Karpas-422 (cell line): ENCODE results near the gene NPFFR2. TPM values are rescaled to one million over a fixed set of nuclear protein-coding genes. Genes with fewer than 3 reads are reported as not detected.

Source experiments
- DNase-seq: peaks from one replicate; pipeline ENCODE4 v3.0.0-alpha.2; 2015
- H2AFZ ChIP-seq: fragments of 200-600 bp; sonication (generic); 2 replicates; pipeline ENCODE4 v1.6.1; 2014; ENCODE audit warnings: antibody characterized with exemption, low read length, mixed read lengths
- H3K27ac ChIP-seq: fragments of 200-600 bp; sonication (generic); 2 replicates; pipeline ENCODE4 v1.5.1; 2014; ENCODE audit warnings: mild to moderate bottlenecking, low read length, moderate library complexity
- H3K27me3 ChIP-seq: fragments of 200-600 bp; sonication (generic); 2 replicates; pipeline ENCODE4 v1.6.1; 2014; ENCODE audit warnings: low read length, mixed read lengths
- H3K36me3 ChIP-seq: fragments of 200-600 bp; sonication (generic); 2 replicates; pipeline ENCODE4 v1.6.1; 2014; ENCODE audit warnings: low read length, mixed read lengths; ENCODE audit not compliant: insufficient read depth
- H3K4me1 ChIP-seq: fragments of 200-600 bp; sonication (generic); 2 replicates; pipeline ENCODE4 v1.6.1; 2014; ENCODE audit warnings: mild to moderate bottlenecking, low read length, mixed read lengths
- H3K4me2 ChIP-seq: fragments of 200-600 bp; sonication (generic); 2 replicates; pipeline ENCODE4 v1.6.1; 2014; ENCODE audit warnings: low read length, low read depth, mild to moderate bottlenecking; ENCODE audit not compliant: poor library complexity, severe bottlenecking
- H3K4me3 ChIP-seq: fragments of 200-600 bp; sonication (generic); 2 replicates; pipeline ENCODE4 v1.5.1; 2014; ENCODE audit warnings: mild to moderate bottlenecking, antibody characterized with exemption, low read length, mixed read lengths
- H3K79me2 ChIP-seq: fragments of 200-600 bp; sonication (generic); 2 replicates; pipeline ENCODE4 v1.6.1; 2014; ENCODE audit warnings: mild to moderate bottlenecking, low read length, mixed read lengths
- H3K9ac ChIP-seq: fragments of 200-600 bp; sonication (generic); 2 replicates; pipeline ENCODE4 v1.6.0; 2014; ENCODE audit warnings: low read length
- H3K9me2 ChIP-seq: fragments of 200-600 bp; sonication (generic), shearing (Covaris generic); replicated peaks from 2 replicates; pipeline ENCODE4 v1.6.0; 2014; ENCODE audit warnings: mild to moderate bottlenecking, low read length, moderate library complexity; ENCODE audit not compliant: insufficient read depth
- H3K9me3 ChIP-seq: fragments of 300-700, 200-600 bp; sonication (generic); 2 replicates; pipeline ENCODE4 v1.6.1; 2014; ENCODE audit warnings: low read length, mixed read lengths
- H4K20me1 ChIP-seq: fragments of 200-600 bp; sonication (generic); 2 replicates; pipeline ENCODE4 v1.6.1; 2014; ENCODE audit warnings: mild to moderate bottlenecking, antibody characterized with exemption, low read length, low read depth; ENCODE audit not compliant: insufficient read depth
- total RNA-seq: library from RNA; depleted of rRNA; stranded (reverse); fragments of >200 nt; shearing (Covaris generic); gene quantifications from 2 replicates; pipeline ENCODE4 v1.2.3, GENCODE V29; 2014; ENCODE audit warnings: low replicate concordance; rRNA removed

NPFFR2 gene
- total RNA-seq, 1 experiment from 2014 or later: not detected

DNA sequence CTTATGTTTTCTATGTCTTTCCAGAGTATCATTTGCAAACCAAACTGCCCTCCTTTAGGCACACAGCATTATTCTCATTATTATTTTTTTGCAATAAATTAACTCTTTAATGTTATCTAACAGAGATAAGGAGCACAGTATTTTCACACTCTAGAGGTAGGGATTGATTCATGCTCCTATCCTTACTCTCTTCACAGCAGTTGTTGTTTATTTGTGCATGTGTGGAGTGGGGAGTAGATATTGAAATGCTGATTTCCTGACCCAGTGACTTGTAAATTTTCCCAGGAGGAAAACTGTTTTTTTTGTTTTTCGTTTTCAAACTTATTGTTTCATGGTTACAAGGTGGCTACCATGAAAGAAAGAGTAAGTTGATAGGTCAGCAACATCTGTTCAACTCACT lies 140.0 kb downstream of the NPFFR2 start:
- Histone ChIP-seq H3K4me3 (no peak overlapping the region), H3K36me3 (no peaks in the 10 kb centered on the region), H3K9ac (no peak overlapping the region), H3K27me3 (no peaks in the 10 kb centered on the region), H4K20me1 (no peaks in the 10 kb centered on the region), H3K9me2 (no peaks in the 10 kb centered on the region), H3K4me2 (no peak overlapping the region), H2AFZ (no peak overlapping the region), H3K9me3 (no peaks in the 10 kb centered on the region), H3K79me2 (no peaks in the 10 kb centered on the region), H3K27ac (no peak overlapping the region), H3K4me1 (no peaks in the 10 kb centered on the region)
- no peak for DNase-seq

DNA sequence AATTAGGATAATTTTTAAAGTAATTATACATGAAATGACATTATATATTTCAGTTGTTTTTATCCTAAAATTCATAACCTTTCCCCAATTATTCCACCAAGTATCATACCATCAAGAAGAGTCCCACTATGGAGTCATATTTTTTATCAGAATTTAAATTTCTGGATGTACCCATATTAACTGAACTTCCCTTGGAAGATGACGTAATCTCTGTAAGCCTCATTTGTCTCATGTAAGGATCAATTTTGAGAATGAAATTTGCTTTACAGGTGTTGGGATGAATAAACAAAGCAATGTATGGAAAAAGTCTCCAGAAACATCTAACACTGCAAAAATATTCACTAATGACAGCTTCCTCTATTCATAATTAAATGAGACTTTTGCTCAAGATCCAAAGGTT lies 147.5 kb downstream of the NPFFR2 start:
- Histone ChIP-seq H3K79me2 (no peaks in the 10 kb centered on the region), H2AFZ (no peak overlapping the region), H4K20me1 (no peaks in the 10 kb centered on the region), H3K36me3 (no peaks in the 10 kb centered on the region), H3K4me2 (no peak overlapping the region), H3K9ac (no peak overlapping the region), H3K9me2 (no peaks in the 10 kb centered on the region), H3K27me3 (no peaks in the 10 kb centered on the region), H3K4me1 (no peaks in the 10 kb centered on the region), H3K4me3 (no peak overlapping the region), H3K9me3 (no peaks in the 10 kb centered on the region), H3K27ac (no peak overlapping the region)
- no peak for DNase-seq

DNA sequence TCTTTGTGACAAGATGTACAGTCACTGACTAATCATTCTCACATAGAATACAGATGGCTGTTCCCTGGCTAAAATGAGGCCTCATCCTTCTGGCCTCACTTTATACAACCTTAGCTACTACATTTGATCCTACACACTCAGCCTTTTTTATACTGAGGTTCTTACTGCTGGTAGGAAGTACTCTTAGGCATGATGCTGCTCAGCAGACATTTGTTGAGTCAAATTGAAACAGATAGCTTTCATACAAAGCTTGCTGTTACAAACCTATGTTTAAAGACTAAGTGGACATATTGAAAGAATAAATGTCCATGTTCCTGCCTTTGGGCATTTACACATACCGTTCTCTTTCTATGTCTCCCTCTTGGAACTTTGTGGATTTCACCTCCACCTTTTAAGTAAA lies 154.9 kb downstream of the NPFFR2 start:
- no peaks in the 10 kb centered on the region for H3K27me3 ChIP-seq
- no peaks in the 10 kb centered on the region for H3K4me1 ChIP-seq
- no peaks in the 10 kb centered on the region for H3K36me3 ChIP-seq
- H3K9me3 ChIP-seq: no peaks in the 10 kb centered on the region
- H3K27ac ChIP-seq: no peak overlapping the region
- H3K4me3 ChIP-seq: no peak overlapping the region
- no peak overlapping the region for H3K4me2 ChIP-seq
- no peak overlapping the region for H3K9ac ChIP-seq
- H4K20me1 ChIP-seq: no peaks in the 10 kb centered on the region
- H2AFZ ChIP-seq: no peak overlapping the region
- DNase-seq: no peak
- no peaks in the 10 kb centered on the region for H3K9me2 ChIP-seq
- H3K79me2 ChIP-seq: no peaks in the 10 kb centered on the region

DNA sequence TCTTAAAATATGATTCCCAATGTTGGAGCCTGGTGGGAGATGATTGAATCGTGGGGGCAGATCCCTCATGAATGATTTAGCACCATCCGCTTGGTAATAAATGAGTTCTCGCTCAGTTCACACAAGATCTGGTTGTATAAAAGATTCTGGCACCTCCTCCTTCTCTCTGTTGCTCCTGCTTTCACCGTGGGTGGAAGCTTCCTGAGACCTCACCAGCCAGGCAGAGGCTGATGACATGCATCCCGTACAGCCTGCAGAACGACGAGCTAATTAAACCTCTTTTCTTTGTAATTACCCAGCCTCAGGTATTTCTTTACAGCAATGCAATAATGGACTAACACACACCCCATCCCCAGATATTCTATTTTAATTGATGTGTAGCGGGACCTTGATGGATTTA lies 162.2 kb downstream of the NPFFR2 start:
- Histone ChIP-seq H3K36me3 (no peaks in the 10 kb centered on the region), H3K9me3 (no peaks in the 10 kb centered on the region), H3K9me2 (no peaks in the 10 kb centered on the region), H3K27me3 (no peaks in the 10 kb centered on the region), H3K4me1 (no peaks in the 10 kb centered on the region), H3K79me2 (no peaks in the 10 kb centered on the region), H3K27ac (no peak overlapping the region), H4K20me1 (no peaks in the 10 kb centered on the region), H3K9ac (no peak overlapping the region), H2AFZ (no peak overlapping the region), H3K4me3 (no peak overlapping the region), H3K4me2 (no peak overlapping the region)
- DNase-seq: no peak

DNA sequence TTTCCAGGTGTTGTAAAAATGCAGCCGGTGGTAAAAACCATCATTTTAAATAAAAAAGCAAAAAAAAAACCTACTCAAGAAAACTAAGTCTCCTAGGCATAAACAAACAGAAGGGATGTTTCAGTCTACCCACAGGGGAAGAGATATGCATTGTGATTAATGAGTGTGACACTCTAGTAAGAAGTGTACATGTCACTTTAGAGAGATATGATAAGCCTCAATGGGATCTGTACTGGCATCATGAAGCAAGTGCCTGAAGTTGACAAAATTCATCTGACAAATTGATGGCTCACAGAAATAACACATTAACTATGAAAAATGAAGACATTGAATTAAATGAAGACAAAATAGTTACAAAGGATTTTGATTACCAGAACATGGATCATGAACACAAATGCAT lies 162.7 kb downstream of the NPFFR2 start:
- Histone ChIP-seq H2AFZ (no peak overlapping the region), H3K4me2 (no peak overlapping the region), H3K79me2 (no peaks in the 10 kb centered on the region), H3K9me3 (no peaks in the 10 kb centered on the region), H3K4me3 (no peak overlapping the region), H3K27me3 (no peaks in the 10 kb centered on the region), H3K9ac (no peak overlapping the region), H3K36me3 (no peaks in the 10 kb centered on the region), H4K20me1 (no peaks in the 10 kb centered on the region), H3K27ac (no peak overlapping the region), H3K4me1 (no peaks in the 10 kb centered on the region), H3K9me2 (no peaks in the 10 kb centered on the region)
- no peak for DNase-seq

Other genes with a start within 250 kb of the NPFFR2 start
- not detected in 2 replicates for gene GC, start 247.9 kb upstream of the NPFFR2 start, total RNA-seq